Gastroesophageal sphincter (tissue), 4 donors: Measurements from ENCODE around the gene DTHD1. TPM values are rescaled to one million over a fixed set of nuclear protein-coding genes. Genes with fewer than 3 reads are reported as not detected.

Experiments used
- ATAC-seq: fragments of 150-250 bp; one replicate; pipeline ENCODE4 v1.9.1; 2016; ENCODE audit warnings: mild to moderate bottlenecking, moderate library complexity
- H3K27ac ChIP-seq, 4 donors: fragments of 200-600 bp; sonication (generic) in 3 of 4; 1 replicate in 3 of 4; 2 replicates in 1 of 4; pipeline ENCODE4 v1.5.1; 2016 to 2019
- H3K27me3 ChIP-seq: fragments of 200-600 bp; sonication (generic); one replicate; pipeline ENCODE4 v1.5.1; 2019
- H3K36me3 ChIP-seq, 2 donors: fragments of 200-600 bp; sonication (generic); one replicate each; pipeline ENCODE4 v1.5.1; 2019; ENCODE audit warnings: control low read depth in 1 of 2
- H3K4me1 ChIP-seq, 3 donors: fragments of 200-600 bp; sonication (generic); 1 replicate in 2 of 3; 2 replicates in 1 of 3; pipeline ENCODE4 v1.5.1; 2016 to 2019; ENCODE audit warnings: control low read depth in 2 of 3
- H3K4me3 ChIP-seq, 2 donors: fragments of 200-600 bp; sonication (generic); one replicate each; pipeline ENCODE4 v1.5.1; 2019; ENCODE audit warnings: mild to moderate bottlenecking in 1 of 2, moderate library complexity in 1 of 2
- H3K9me3 ChIP-seq, 3 donors: fragments of 200-600 bp; sonication (generic); one replicate each; pipeline ENCODE4 v1.5.1; 2017 to 2019; ENCODE audit warnings: control low read depth in 2 of 3
- EP300 ChIP-seq: sonication (generic); formaldehyde crosslinking; IDR thresholded peaks from one replicate; pipeline ENCODE4 v1.6.1; 2017; ENCODE audit warnings: antibody characterized with exemption, mild to moderate bottlenecking
- POLR2A ChIP-seq, 2 donors: fragments of 450-650 bp; IDR thresholded peaks; one replicate each; pipeline ENCODE4 v1.6.1; 2017; ENCODE audit warnings: antibody characterized with exemption in 2 of 2, mild to moderate bottlenecking in 2 of 2, moderate library complexity in 1 of 2
- POLR2AphosphoS5 ChIP-seq: sonication (generic); formaldehyde crosslinking; IDR thresholded peaks from one replicate; pipeline ENCODE4 v1.6.1; 2017; ENCODE audit warnings: antibody characterized with exemption
- WGBS, 2 donors: methylation state at CpG; one replicate each; pipeline ENCODE4 v1.1.5; 2018; ENCODE audit warnings: low coverage in 1 of 2; 5-methylcytosine and 5-hydroxymethylcytosine counted together
- total RNA-seq, 4 donors: library from RNA; depleted of rRNA; stranded (reverse); fragments of >200 nt; gene quantifications; one replicate each; pipeline ENCODE4 v1.1.0, GENCODE V29; 2016
- TF ChIP-seq, protein P1 (sequence below), 4 experiments: fragments of 200-600 bp in 2 of 4; fragments of 450-650 bp in 2 of 4; sonication (generic) in 1 of 4; IDR thresholded peaks; one replicate each; pipeline ENCODE4 v1.5.1; 2017 to 2019; ENCODE audit warnings: antibody characterized with exemption in 4 of 4, mild to moderate bottlenecking in 2 of 4, moderate library complexity in 2 of 4

The DTHD1 gene
- under 1 TPM in 2 of 4 donors, not detected in 2; 0.15 to 0.81 TPM for total RNA-seq

DNA sequence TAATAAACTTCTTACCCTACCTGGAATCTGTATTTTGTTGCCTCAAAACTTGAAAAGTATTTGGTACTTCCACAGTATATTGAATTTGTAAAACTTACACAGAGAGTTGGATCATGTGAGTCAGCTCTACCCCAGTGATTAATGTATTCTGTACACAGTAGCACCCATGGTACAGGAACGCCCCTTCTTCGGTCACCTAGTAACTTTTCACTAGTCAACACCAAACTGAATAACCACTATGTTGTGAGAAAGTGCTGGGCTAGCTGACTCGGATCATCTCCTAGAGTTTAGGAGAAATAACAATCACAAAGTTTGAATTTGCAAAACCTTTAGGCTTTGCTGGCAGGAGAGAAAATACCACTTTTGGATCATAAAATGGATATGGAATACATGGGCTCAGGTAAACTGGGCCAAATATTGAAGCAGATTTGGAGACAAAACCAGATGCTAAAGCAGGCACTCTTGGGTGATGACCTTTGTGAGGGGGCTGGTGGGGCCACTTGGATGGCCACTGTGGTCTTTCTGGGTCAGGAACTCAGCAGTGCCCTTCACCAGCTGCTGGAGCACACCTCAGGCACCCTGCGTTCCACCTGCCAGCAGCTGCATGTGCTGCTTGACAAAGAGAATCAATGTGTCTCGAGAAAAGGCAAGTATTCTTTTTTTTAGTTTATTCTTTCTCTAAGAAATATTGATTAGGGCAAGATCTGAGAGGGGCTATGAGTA, at the start of gene DTHD1:
DTHD1 (plus strand) TSS at position 233 of the 723 bp plus-strand sequence; CDS start at position 376, 143 bp downstream.
- peaks cover 8% of the 10 kb centered on the region for H3K27me3 ChIP-seq
- no peak within 1 kb of the TSS for H3K27ac ChIP-seq
- H3K4me3 ChIP-seq, result no peak within 1 kb of the TSS
- TF ChIP-seq POLR2AphosphoS5, result no peak
- TF ChIP-seq, protein P1, sequence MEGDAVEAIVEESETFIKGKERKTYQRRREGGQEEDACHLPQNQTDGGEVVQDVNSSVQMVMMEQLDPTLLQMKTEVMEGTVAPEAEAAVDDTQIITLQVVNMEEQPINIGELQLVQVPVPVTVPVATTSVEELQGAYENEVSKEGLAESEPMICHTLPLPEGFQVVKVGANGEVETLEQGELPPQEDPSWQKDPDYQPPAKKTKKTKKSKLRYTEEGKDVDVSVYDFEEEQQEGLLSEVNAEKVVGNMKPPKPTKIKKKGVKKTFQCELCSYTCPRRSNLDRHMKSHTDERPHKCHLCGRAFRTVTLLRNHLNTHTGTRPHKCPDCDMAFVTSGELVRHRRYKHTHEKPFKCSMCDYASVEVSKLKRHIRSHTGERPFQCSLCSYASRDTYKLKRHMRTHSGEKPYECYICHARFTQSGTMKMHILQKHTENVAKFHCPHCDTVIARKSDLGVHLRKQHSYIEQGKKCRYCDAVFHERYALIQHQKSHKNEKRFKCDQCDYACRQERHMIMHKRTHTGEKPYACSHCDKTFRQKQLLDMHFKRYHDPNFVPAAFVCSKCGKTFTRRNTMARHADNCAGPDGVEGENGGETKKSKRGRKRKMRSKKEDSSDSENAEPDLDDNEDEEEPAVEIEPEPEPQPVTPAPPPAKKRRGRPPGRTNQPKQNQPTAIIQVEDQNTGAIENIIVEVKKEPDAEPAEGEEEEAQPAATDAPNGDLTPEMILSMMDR (IDR thresholded peaks at IDR 0.05), result no peak
- TF ChIP-seq POLR2A (IDR thresholded peaks at IDR 0.05), result no peak
- no peak for TF ChIP-seq EP300
- no peak for ATAC-seq
- no peaks in the 10 kb centered on the region for H3K9me3 ChIP-seq
- no peaks in the 10 kb centered on the region for H3K36me3 ChIP-seq
- H3K4me1 ChIP-seq, result no peaks in the 10 kb centered on the region
- WGBS, 2 donors, result 66 to 87% methylated on average over 4 to 5 of the region's 5 CpGs

DNA sequence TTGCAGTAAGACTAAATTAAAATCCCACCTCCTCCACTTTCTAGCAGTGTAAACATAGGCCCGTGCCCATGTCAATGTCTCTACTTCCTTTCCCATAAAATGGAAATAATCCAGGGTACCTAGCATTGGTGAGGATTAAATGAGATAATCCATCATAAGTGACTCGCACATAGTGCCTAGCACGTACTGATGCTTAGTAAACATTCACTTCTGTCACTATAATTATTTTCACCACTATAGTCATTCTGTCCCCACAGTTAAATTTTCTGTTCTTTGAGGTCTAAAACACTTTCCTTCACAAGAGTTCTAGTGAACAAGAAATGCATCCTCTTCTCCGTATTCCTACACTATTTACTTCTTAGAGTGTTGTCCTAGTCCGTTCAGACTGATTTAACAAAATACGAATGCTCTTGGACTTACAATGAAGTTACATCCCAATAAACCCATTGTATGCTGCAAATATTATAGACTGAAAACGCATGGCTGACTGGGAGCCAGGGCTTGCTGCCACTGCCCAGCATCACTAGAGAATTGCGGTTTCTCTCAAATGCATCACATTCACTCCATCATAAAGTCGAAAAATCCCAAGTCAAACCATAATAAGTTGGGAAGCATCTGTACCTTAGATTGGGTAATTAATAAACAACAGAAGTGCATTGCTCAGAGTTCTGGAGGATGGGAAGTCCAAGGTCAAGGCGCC, 47.7 kb upstream of the DTHD1 start:
- Histone ChIP-seq H3K4me3 (no peak overlapping the region), H3K36me3 (no peaks in the 10 kb centered on the region), H3K27me3 (no peaks in the 10 kb centered on the region), H3K27ac (no peak overlapping the region), H3K4me1 (no peaks in the 10 kb centered on the region), H3K9me3 (peaks cover 0 to 11% (median 0%) of the 10 kb centered on the region in 3 donors)
- 89 to 91% methylated on average over 8 to 10 of the region's 10 CpGs for WGBS, 2 donors
- no peak for TF ChIP-seq POLR2A (IDR thresholded peaks at IDR 0.05)
- TF ChIP-seq POLR2AphosphoS5, result no peak
- no peak for TF ChIP-seq EP300
- TF ChIP-seq, protein P1 (IDR thresholded peaks at IDR 0.05), result no peak
- ATAC-seq, result no peak

DNA sequence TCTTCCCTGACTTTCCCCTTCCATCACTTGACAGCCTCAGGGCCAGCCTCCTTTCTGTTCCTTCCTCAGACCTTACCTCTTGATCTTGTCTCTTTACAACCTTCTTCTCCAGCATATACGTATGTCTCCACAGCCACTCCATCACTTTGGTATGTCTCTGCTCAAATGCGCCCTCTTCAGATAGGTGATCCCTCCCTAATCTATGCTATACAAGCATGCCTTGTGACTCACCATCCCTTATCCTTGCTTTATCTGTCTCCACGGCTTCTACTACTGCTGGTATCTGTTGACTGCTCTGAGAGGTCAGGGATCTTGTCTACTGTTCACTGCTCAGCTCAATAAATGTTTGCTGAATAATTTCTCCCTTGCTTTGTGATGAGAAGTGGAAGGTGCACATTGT, 46.1 kb upstream of the DTHD1 start:
- Histone ChIP-seq H3K9me3 (peaks cover 0 to 11% (median 0%) of the 10 kb centered on the region in 3 donors), H3K27ac (no peak overlapping the region), H3K27me3 (no peaks in the 10 kb centered on the region), H3K4me1 (no peaks in the 10 kb centered on the region), H3K36me3 (no peaks in the 10 kb centered on the region), H3K4me3 (no peak overlapping the region)
- TF ChIP-seq POLR2A (IDR thresholded peaks at IDR 0.05) (no peak), POLR2AphosphoS5 (no peak), EP300 (no peak)
- TF ChIP-seq, protein P1 (IDR thresholded peaks at IDR 0.05), result no peak
- no peak for ATAC-seq
- 40 to 65% methylated on average over 2 to 3 of the region's 3 CpGs for WGBS, 2 donors

DNA sequence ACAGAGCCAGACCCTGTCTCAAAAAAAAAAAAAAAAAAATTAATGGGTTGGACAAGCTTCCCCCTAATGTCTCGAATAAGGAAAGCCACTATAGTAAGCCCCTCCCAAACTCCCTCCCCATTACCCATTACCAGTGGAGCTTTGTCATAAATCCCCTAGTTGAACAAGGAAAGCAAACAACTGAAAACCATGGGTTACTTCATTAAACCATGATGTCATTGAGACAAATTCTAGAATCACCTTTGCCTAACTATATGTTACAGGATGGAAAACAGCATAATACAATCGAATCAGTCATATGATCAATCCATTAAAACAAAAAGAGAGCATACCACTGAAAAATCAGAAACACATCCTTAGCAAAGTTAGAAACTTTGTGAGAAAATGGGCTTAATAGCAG, 45.3 kb upstream of the DTHD1 start:
- TF ChIP-seq, protein P1 (IDR thresholded peaks at IDR 0.05), result no peak
- no peak for TF ChIP-seq EP300
- TF ChIP-seq POLR2AphosphoS5, result no peak
- TF ChIP-seq POLR2A (IDR thresholded peaks at IDR 0.05), result no peak
- no peaks in the 10 kb centered on the region for H3K27me3 ChIP-seq
- H3K4me1 ChIP-seq, result no peaks in the 10 kb centered on the region
- H3K4me3 ChIP-seq, result no peak overlapping the region
- H3K9me3 ChIP-seq, result peaks cover 0 to 11% (median 0%) of the 10 kb centered on the region in 3 donors
- WGBS, 2 donors, result 67 to 77% methylated on average over 1 to 2 of the region's 2 CpGs
- H3K27ac ChIP-seq, result no peak overlapping the region
- no peaks in the 10 kb centered on the region for H3K36me3 ChIP-seq
- ATAC-seq, result no peak
